Measurements from ENCODE around the gene RASA3.

RASA3 gene

DNA sequence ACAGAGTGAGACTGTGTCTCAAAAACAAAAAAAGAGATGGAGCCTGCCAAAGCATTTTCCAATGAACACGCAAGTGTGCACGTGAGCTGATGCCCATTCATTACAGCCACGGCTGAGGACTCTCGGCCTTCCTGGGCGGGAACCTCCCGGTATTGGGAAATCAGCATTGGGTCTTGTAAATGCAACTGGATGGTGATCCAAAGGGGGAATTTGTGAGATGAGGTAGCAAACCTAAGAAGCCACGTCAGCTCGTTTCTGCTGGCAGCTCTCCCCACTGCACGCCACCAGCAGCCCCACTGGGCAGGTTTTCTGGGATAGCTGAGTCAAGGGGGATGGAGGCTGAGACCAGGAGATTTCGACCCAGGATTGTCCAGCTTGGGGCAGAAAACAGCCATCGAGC is 170.0 kb downstream of the RASA3 start:
- DNase-seq (ENCODE audit: low read depth, low spot score): no peak
- Histone ChIP-seq H3K9ac (ENCODE audit: insufficient read length, low read depth) (no peak overlapping the region), H3K9me3 (ENCODE audit: insufficient read depth, low read length) (peaks cover 41% of the 10 kb centered on the region), H3K36me3 (ENCODE audit: insufficient read depth, insufficient read length, low read length) (no peaks in the 10 kb centered on the region), H3K4me1 (ENCODE audit: insufficient read depth, insufficient read length) (no peaks in the 10 kb centered on the region), H3K4me3 (ENCODE audit: insufficient read length, low read depth) (no peak overlapping the region), H3K27me3 (ENCODE audit: insufficient read depth, insufficient read length) (no peaks in the 10 kb centered on the region)
- TF ChIP-seq SUZ12 (IDR thresholded peaks at IDR 0.05; ENCODE audit: extremely low read depth, insufficient read depth, insufficient read length) (no peak), ZNF274 (IDR thresholded peaks at IDR 0.05; ENCODE audit: low read depth, low read length) (no peak), YY1 (IDR thresholded peaks at IDR 0.05; ENCODE audit: insufficient read depth, insufficient read length) (no peak)

DNA sequence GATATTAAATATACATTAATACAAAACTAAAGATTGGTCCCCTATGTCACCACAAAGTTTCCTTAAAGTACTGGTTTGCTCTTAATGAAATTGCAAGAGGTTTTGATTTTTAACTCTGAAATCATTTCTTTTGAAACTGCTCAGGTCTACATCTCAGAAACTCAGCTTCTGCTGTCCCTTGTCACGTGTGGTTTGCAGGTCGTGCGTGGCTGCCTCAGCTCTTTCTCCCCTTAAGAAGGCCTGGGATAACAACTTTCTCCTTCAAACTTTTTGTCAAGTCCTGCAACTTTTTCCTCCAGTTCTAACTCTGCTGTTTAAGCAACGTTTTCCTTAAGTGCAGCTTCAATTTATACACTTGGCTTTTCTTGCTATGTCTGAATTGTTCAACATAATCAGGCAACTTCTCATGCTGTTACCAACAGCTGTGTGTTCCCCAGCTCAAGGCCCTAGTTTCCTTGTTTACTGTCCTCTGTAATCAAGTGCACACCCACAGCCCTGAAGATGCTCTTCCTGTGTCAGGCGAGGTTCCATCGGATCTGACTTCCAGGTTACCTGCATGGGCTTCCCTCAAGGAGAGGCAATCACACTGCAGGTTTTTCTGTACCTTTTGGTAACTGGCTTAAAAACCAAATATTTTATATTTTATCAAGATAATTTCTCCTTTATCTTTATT is 172.0 kb downstream of the RASA3 start:
- no peak for TF ChIP-seq YY1 (IDR thresholded peaks at IDR 0.05; ENCODE audit: insufficient read depth, insufficient read length)
- TF ChIP-seq SUZ12 (IDR thresholded peaks at IDR 0.05; ENCODE audit: extremely low read depth, insufficient read depth, insufficient read length): no peak
- TF ChIP-seq ZNF274 (IDR thresholded peaks at IDR 0.05; ENCODE audit: low read depth, low read length): no peak
- Histone ChIP-seq H3K9ac (ENCODE audit: insufficient read length, low read depth) (no peak overlapping the region), H3K4me3 (ENCODE audit: insufficient read length, low read depth) (no peak overlapping the region), H3K27me3 (ENCODE audit: insufficient read depth, insufficient read length) (peaks cover 3% of the 10 kb centered on the region), H3K9me3 (ENCODE audit: insufficient read depth, low read length) (peaks cover 48% of the 10 kb centered on the region), H3K4me1 (ENCODE audit: insufficient read depth, insufficient read length) (no peaks in the 10 kb centered on the region), H3K36me3 (ENCODE audit: insufficient read depth, insufficient read length, low read length) (no peaks in the 10 kb centered on the region)
- DNase-seq (ENCODE audit: low read depth, low spot score): no peak

DNA sequence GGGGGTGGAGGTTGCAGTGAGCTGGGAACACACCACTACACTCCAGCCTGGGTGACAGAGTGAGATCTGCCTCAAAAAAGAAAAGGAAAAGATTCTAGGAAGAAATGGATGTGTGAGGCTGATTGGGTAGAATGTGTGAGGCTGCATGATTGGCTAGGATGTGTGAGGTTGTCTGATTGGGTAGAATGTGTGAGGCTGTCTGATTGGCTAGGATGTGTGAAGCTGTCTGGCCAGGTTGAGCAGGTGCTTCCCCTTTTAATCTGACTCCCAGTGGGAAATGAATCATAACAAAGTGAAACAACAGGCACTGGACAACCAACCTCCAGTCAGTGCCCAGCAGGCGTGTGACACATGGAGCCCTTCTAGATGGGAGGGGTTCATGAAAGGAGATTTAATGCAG is 173.2 kb downstream of the RASA3 start:
- no peak overlapping the region for H3K4me3 ChIP-seq (ENCODE audit: insufficient read length, low read depth)
- no peak overlapping the region for H3K9ac ChIP-seq (ENCODE audit: insufficient read length, low read depth)
- peaks cover 54% of the 10 kb centered on the region for H3K9me3 ChIP-seq (ENCODE audit: insufficient read depth, low read length)
- H3K27me3 ChIP-seq (ENCODE audit: insufficient read depth, insufficient read length): peaks cover 8% of the 10 kb centered on the region
- no peaks in the 10 kb centered on the region for H3K4me1 ChIP-seq (ENCODE audit: insufficient read depth, insufficient read length)
- TF ChIP-seq SUZ12 (IDR thresholded peaks at IDR 0.05; ENCODE audit: extremely low read depth, insufficient read depth, insufficient read length) (no peak), ZNF274 (IDR thresholded peaks at IDR 0.05; ENCODE audit: low read depth, low read length) (no peak), YY1 (IDR thresholded peaks at IDR 0.05; ENCODE audit: insufficient read depth, insufficient read length) (no peak)
- no peak for DNase-seq (ENCODE audit: low read depth, low spot score)
- no peaks in the 10 kb centered on the region for H3K36me3 ChIP-seq (ENCODE audit: insufficient read depth, insufficient read length, low read length)

DNA sequence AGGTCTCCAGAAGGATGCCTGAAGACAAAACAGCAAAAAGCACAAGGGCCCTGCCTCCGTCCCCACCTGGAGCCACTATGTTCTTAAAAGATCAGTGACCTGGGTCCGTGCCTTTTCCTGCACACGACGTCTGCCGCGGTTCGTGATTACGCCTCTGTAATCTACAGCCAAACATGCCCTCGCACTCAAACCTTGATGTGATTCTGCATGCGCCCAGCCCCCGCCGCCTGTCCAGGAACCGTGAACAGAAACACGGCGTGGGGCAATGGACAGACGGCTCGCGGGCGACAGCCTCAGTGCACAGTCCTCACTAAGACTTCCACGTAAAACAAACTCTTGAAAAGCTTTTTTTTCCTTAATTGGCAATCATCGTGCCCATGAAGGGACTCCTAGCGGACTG is 174.1 kb downstream of the RASA3 start:
- H3K36me3 ChIP-seq (ENCODE audit: insufficient read depth, insufficient read length, low read length): no peaks in the 10 kb centered on the region
- no peak overlapping the region for H3K4me3 ChIP-seq (ENCODE audit: insufficient read length, low read depth)
- peaks cover 54% of the 10 kb centered on the region for H3K9me3 ChIP-seq (ENCODE audit: insufficient read depth, low read length)
- no peak for DNase-seq (ENCODE audit: low read depth, low spot score)
- H3K27me3 ChIP-seq (ENCODE audit: insufficient read depth, insufficient read length): peaks cover 8% of the 10 kb centered on the region
- no peak overlapping the region for H3K9ac ChIP-seq (ENCODE audit: insufficient read length, low read depth)
- H3K4me1 ChIP-seq (ENCODE audit: insufficient read depth, insufficient read length): no peaks in the 10 kb centered on the region
- TF ChIP-seq SUZ12 (IDR thresholded peaks at IDR 0.05; ENCODE audit: extremely low read depth, insufficient read depth, insufficient read length): no peak
- no peak for TF ChIP-seq YY1 (IDR thresholded peaks at IDR 0.05; ENCODE audit: insufficient read depth, insufficient read length)
- no peak for TF ChIP-seq ZNF274 (IDR thresholded peaks at IDR 0.05; ENCODE audit: low read depth, low read length)

DNA sequence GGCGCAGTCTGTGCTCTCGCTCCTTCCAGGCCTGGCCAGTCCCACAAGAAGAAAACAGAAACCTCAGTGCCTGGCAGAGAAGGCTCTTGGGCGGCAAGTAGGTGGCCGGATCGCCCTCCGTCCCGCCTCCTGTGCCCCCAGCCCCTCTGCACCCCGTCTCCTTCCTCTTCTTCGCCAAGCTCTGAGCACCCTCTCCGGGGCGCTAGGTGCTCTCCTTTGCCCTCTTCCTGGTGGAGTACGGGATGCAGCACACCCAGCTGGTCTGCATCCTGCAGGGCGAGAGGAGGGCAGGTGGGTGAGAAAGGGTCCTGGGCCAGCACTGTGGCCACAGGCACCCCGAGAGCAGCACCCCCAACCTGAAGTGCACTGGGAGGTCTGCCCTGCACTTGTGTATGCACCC is 175.9 kb downstream of the RASA3 start:
- TF ChIP-seq SUZ12 (IDR thresholded peaks at IDR 0.05; ENCODE audit: extremely low read depth, insufficient read depth, insufficient read length): no peak
- TF ChIP-seq ZNF274 (IDR thresholded peaks at IDR 0.05; ENCODE audit: low read depth, low read length): no peak
- TF ChIP-seq YY1 (IDR thresholded peaks at IDR 0.05; ENCODE audit: insufficient read depth, insufficient read length): no peak
- no peak for DNase-seq (ENCODE audit: low read depth, low spot score)
- Histone ChIP-seq H3K9ac (ENCODE audit: insufficient read length, low read depth) (no peak overlapping the region), H3K36me3 (ENCODE audit: insufficient read depth, insufficient read length, low read length) (no peaks in the 10 kb centered on the region), H3K27me3 (ENCODE audit: insufficient read depth, insufficient read length) (peaks cover 8% of the 10 kb centered on the region), H3K4me1 (ENCODE audit: insufficient read depth, insufficient read length) (peaks cover under 1% of the 10 kb centered on the region), H3K9me3 (ENCODE audit: insufficient read depth, low read length) (peaks cover 54% of the 10 kb centered on the region), H3K4me3 (ENCODE audit: insufficient read length, low read depth) (no peak overlapping the region)

DNA sequence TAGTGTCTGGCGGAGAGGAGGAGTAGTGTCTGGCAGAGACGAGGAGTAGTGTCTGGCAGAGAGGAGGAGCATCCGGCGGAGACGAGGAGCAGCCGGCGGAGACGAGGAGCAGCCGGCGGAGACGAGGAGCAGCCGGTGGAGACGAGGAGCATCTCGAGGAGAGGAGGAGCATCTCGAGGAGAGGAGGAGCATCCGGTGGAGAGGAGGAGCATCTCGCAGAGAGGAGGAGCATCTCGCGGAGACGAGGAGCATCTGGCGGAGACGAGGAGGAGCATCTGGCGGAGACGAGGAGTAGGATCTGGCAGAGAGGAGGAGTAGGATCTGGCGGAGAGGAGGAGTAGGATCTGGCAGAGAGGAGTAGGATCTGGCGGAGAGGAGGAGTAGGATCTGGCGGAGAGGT is 176.7 kb downstream of the RASA3 start:
- Histone ChIP-seq H3K9me3 (ENCODE audit: insufficient read depth, low read length) (peaks cover 45% of the 10 kb centered on the region), H3K9ac (ENCODE audit: insufficient read length, low read depth) (no peak overlapping the region), H3K36me3 (ENCODE audit: insufficient read depth, insufficient read length, low read length) (no peaks in the 10 kb centered on the region), H3K27me3 (ENCODE audit: insufficient read depth, insufficient read length) (peaks cover 8% of the 10 kb centered on the region), H3K4me1 (ENCODE audit: insufficient read depth, insufficient read length) (peaks cover 8% of the 10 kb centered on the region), H3K4me3 (ENCODE audit: insufficient read length, low read depth) (no peak overlapping the region)
- no peak for DNase-seq (ENCODE audit: low read depth, low spot score)
- TF ChIP-seq YY1 (IDR thresholded peaks at IDR 0.05; ENCODE audit: insufficient read depth, insufficient read length) (no peak), ZNF274 (IDR thresholded peaks at IDR 0.05; ENCODE audit: low read depth, low read length) (no peak), SUZ12 (IDR thresholded peaks at IDR 0.05; ENCODE audit: extremely low read depth, insufficient read depth, insufficient read length) (no peak)

DNA sequence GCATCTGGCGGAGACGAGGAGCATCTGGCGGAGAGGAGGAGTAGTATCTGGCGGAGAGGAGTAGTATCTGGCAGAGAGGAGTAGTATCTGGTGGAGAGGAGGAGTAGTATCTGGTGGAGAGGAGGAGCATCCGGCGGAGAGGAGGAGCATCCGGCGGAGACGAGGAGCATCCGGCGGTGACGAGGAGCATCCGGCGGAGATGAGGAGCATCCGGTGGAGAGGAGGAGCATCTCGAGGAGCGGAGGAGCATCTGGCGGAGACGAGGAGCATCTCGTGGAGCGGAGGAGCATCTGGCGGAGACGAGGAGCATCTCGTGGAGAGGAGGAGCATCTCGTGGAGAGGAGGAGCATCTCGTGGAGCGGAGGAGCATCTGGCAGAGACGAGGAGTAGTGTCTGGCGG is 177.2 kb downstream of the RASA3 start:
- H3K9ac ChIP-seq (ENCODE audit: insufficient read length, low read depth): no peak overlapping the region
- no peak for TF ChIP-seq SUZ12 (IDR thresholded peaks at IDR 0.05; ENCODE audit: extremely low read depth, insufficient read depth, insufficient read length)
- TF ChIP-seq YY1 (IDR thresholded peaks at IDR 0.05; ENCODE audit: insufficient read depth, insufficient read length): no peak
- no peak for TF ChIP-seq ZNF274 (IDR thresholded peaks at IDR 0.05; ENCODE audit: low read depth, low read length)
- H3K36me3 ChIP-seq (ENCODE audit: insufficient read depth, insufficient read length, low read length): no peaks in the 10 kb centered on the region
- H3K9me3 ChIP-seq (ENCODE audit: insufficient read depth, low read length): peaks cover 40% of the 10 kb centered on the region
- DNase-seq (ENCODE audit: low read depth, low spot score): no peak
- H3K27me3 ChIP-seq (ENCODE audit: insufficient read depth, insufficient read length): peaks cover 8% of the 10 kb centered on the region
- H3K4me1 ChIP-seq (ENCODE audit: insufficient read depth, insufficient read length): peaks cover 11% of the 10 kb centered on the region
- H3K4me3 ChIP-seq (ENCODE audit: insufficient read length, low read depth): no peak overlapping the region

Data from NT2/D1 (cell line).